ENCODE data around the gene TSSK3. TPM values are rescaled to one million over a fixed set of nuclear protein-coding genes. Genes with fewer than 3 reads are reported as not detected.

TSSK3 gene
- total RNA-seq, 1 experiment from 2014 or later, result 2.6 TPM

DNA sequence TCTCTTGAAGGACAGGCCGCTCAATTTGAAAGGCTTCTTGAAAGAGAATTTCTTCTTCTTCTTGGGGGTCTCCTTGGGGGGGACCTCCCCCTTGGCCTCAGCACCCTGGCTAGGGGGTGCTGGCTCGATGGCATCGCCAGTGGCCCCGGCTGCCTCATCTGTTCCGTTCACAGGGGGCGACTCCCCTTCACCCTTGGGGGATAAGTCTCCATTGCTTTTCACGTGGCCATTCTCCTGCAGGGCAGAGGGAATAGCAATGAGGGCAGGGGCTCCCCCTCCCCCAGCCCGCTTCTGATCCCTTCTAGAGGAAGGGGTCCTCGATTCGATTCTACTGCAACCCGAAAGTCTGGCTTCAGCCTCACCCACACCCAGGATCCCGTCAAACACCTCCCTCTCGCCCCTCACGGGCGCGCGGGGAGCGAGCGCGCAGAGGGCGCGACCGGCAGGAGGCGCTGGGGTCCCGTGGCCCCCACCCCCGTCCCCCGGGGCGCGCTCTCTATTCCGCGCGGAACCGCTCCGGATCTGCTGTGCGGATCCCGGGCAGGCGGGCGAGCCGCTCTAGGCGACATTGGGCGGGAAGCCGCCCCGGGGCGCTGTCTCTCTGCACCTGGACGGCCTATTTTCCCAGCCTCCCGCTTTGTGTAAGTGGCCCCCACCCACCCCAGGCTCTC lies 27.3 kb upstream of the TSSK3 start:
- Histone ChIP-seq H3K36me3 (ENCODE audit: control insufficient read depth, insufficient read depth, low read length) (peaks cover 2% of the 10 kb centered on the region; the same call in 1 of the 2 replicates), H3K4me3 (ENCODE audit: low read depth, low read length) (peak overlapping the region; percentile 79), H3K9me3 (no peaks in the 10 kb centered on the region), H3K4me1 (peaks cover 22% of the 10 kb centered on the region), H3K27me3 (replicated peaks; ENCODE audit: control insufficient read depth, insufficient read depth, low read length) (no peaks in the 10 kb centered on the region)
- CTCF ChIA-PET, result no interaction called here
- no TSS peak for BruUV-seq (replicated peaks)
- peaks cover 21% of the 10 kb centered on the region for H3K4me1 Mint-ChIP-seq (ENCODE audit: low read depth, unreplicated experiment)
- no peaks in the 10 kb centered on the region for H3K9me3 Mint-ChIP-seq (ENCODE audit: unreplicated experiment)
- peak overlapping the region; percentile 59 for H3K27ac Mint-ChIP-seq (ENCODE audit: unreplicated experiment)
- peak overlapping the region; percentile 83 for H3K4me3 Mint-ChIP-seq (ENCODE audit: unreplicated experiment)
- peak; percentile 39 to 52 for TF ChIP-seq CTCF (IDR thresholded peaks at IDR 0.05; ENCODE audit: insufficient read depth in 1 of 2, low read depth in 1 of 2, low read length in 1 of 2, severe bottlenecking in 1 of 2, unreplicated experiment in 1 of 2)
- H3K27me3 Mint-ChIP-seq (ENCODE audit: insufficient read depth, unreplicated experiment), result no peaks in the 10 kb centered on the region
- intact Hi-C loops (cut with micrococcal nuclease; ENCODE audit: unreplicated experiment), result no loop called here
- DNase-seq, result peak in 1 of 2 experiments; percentile 51
- POLR2A ChIA-PET, result interaction anchor here (0.6 to 1.7 kb wide), 3 partner anchors 59 to 261 kb away, joined by 5 to 9 read pairs (median 6); partner anchors contain the start of gene BSDC1
- peaks cover 65% of the 10 kb centered on the region for H3K36me3 Mint-ChIP-seq (ENCODE audit: insufficient read depth, unreplicated experiment)

GRCh38 chr1:32335535-32335789 lies 26.9 kb upstream of the TSSK3 start:
- Histone ChIP-seq H3K9me3 (no peaks in the 10 kb centered on the region), H3K4me1 (peaks cover 22% of the 10 kb centered on the region), H3K36me3 (ENCODE audit: control insufficient read depth, insufficient read depth, low read length) (peaks cover 2% of the 10 kb centered on the region; the same call in 1 of the 2 replicates), H3K4me3 (ENCODE audit: low read depth, low read length) (peak overlapping the region; percentile 79), H3K27me3 (replicated peaks; ENCODE audit: control insufficient read depth, insufficient read depth, low read length) (no peaks in the 10 kb centered on the region)
- Mint-ChIP-seq H3K27ac (ENCODE audit: unreplicated experiment) (no peak overlapping the region), H3K27me3 (ENCODE audit: insufficient read depth, unreplicated experiment) (no peaks in the 10 kb centered on the region), H3K9me3 (ENCODE audit: unreplicated experiment) (no peaks in the 10 kb centered on the region), H3K36me3 (ENCODE audit: insufficient read depth, unreplicated experiment) (peaks cover 62% of the 10 kb centered on the region), H3K4me1 (ENCODE audit: low read depth, unreplicated experiment) (peaks cover 21% of the 10 kb centered on the region), H3K4me3 (ENCODE audit: unreplicated experiment) (peak overlapping the region; percentile 83)
- no peak for DNase-seq
- intact Hi-C loops (cut with micrococcal nuclease; ENCODE audit: unreplicated experiment), result no loop called here
- TF ChIP-seq CTCF (IDR thresholded peaks at IDR 0.05; ENCODE audit: insufficient read depth in 1 of 2, low read depth in 1 of 2, low read length in 1 of 2, severe bottlenecking in 1 of 2, unreplicated experiment in 1 of 2), result no peak
- ChIA-PET POLR2A (interaction anchor here (0.5 to 1.7 kb wide), 13 partner anchors 10 to 315 kb away, joined by 3 to 17 read pairs (median 6); partner anchors contain the start of genes BSDC1, HDAC1 and RBBP4), CTCF (no interaction called here)
- no TSS peak for BruUV-seq (replicated peaks)

DNA sequence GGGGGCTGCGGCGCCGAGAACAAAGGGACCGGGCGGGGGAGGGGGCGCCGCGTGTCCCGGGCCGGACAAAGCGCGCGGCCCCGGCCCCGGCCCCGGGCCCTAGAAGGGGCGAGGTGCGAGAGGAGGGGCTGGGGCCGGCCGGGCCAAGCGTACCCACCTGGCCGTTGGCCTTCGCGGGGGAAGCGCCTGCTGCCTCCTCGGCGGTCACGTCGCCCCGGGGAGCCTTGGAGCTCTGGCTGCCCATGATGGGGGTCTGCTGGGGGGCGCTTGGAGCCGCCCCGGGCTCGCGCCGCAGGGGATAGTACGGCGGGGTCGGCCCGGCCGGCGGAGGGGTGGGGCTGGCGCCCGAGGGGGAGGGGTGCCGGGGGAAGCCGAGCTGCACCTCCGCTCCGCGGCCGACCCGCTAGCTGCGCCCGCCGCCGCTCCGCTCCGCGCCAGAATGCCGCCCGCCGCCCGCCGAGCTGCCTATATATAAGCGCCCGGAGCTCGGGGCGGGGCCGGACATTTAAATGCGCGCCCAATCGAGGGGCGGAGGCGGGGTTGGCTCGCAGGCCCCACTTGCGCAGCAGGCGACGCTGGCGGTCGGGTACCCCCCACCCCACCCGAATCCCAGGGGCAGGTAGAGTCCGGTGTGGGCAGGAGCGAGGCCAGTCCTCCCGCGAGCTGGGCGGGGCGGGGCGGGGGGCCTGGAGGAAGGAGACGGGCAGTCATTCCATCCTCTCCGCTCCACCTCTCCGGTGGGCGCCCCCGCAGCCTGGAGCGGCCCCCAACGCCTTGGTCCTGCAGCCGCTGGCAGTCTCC lies 26.3 kb upstream of the TSSK3 start, which contains the start of gene MARCKSL1:
MARCKSL1 (minus strand) TSS at position 444 of the 801 bp plus-strand sequence; CDS start at position 244, 200 bp downstream.
- Mint-ChIP-seq H3K27me3 (ENCODE audit: insufficient read depth, unreplicated experiment) (no peaks in the 10 kb centered on the region), H3K27ac (ENCODE audit: unreplicated experiment) (peak within 1 kb of the TSS; percentile 59), H3K4me1 (ENCODE audit: low read depth, unreplicated experiment) (peaks cover 21% of the 10 kb centered on the region), H3K9me3 (ENCODE audit: unreplicated experiment) (no peaks in the 10 kb centered on the region), H3K4me3 (ENCODE audit: unreplicated experiment) (peak within 1 kb of the TSS; percentile 83), H3K36me3 (ENCODE audit: insufficient read depth, unreplicated experiment) (peaks cover 57% of the 10 kb centered on the region)
- H3K4me3 ChIP-seq (ENCODE audit: low read depth, low read length), result peak within 1 kb of the TSS; percentile 79
- ChIA-PET CTCF (interaction anchor here (0.5 to 0.8 kb wide), 2 partner anchors 14 to 107 kb away, joined by 3 to 9 read pairs; no protein-coding TSS in a partner anchor), POLR2A (interaction anchor here (0.5 to 1.7 kb wide), 15 partner anchors 9 to 315 kb away, joined by 3 to 17 read pairs (median 6); partner anchors contain the start of genes BSDC1, HDAC1 and RBBP4)
- peaks cover 22% of the 10 kb centered on the region for H3K4me1 ChIP-seq
- no peaks in the 10 kb centered on the region for H3K9me3 ChIP-seq
- 0 out of 2 replicates have a peak, but pooled peaks cover 2% of the 10 kb centered on the region for H3K36me3 ChIP-seq (ENCODE audit: control insufficient read depth, insufficient read depth, low read length)
- DNase-seq, result peak; percentile 70 to 84
- BruUV-seq (replicated peaks), result no TSS peak
- intact Hi-C loops (cut with micrococcal nuclease; ENCODE audit: unreplicated experiment), result no loop called here
- H3K27me3 ChIP-seq (replicated peaks; ENCODE audit: control insufficient read depth, insufficient read depth, low read length), result no peaks in the 10 kb centered on the region
- TF ChIP-seq CTCF (IDR thresholded peaks at IDR 0.05; ENCODE audit: insufficient read depth in 1 of 2, low read depth in 1 of 2, low read length in 1 of 2, severe bottlenecking in 1 of 2, unreplicated experiment in 1 of 2), result no peak
